ENCODE results near the gene CNIH1.
A peak's percentile ranks its signal among the peaks of the same experiment; 100 is the strongest.

CNIH1 gene

GRCh38 chr14:54487771-54488170 is 46.6 kb upstream of the CNIH1 start:
- Histone ChIP-seq H3K9me2 (ENCODE audit: low read depth, low read length) (no peaks in the 10 kb centered on the region), H3K27me3 (ENCODE audit: insufficient read depth, low read length) (no peaks in the 10 kb centered on the region), H3K27ac (ENCODE audit: low read depth, low read length, poor library complexity, severe bottlenecking) (peak overlapping the region; percentile 19), H3K4me1 (ENCODE audit: insufficient read depth, low read length, severe bottlenecking) (peaks cover 38% of the 10 kb centered on the region), H3F3A (ENCODE audit: insufficient read depth, low read length) (no peaks in the 10 kb centered on the region), H3K4me3 (ENCODE audit: low read depth, low read length, poor library complexity, severe bottlenecking) (peak overlapping the region; percentile 95), H3K36me3 (ENCODE audit: insufficient read depth, low read length) (peaks cover 6% of the 10 kb centered on the region), H3K79me2 (ENCODE audit: insufficient read depth, low read length) (peaks cover 44% of the 10 kb centered on the region), H4K20me1 (ENCODE audit: insufficient read depth, low read length) (no peaks in the 10 kb centered on the region), H3K9ac (ENCODE audit: low read length) (peak overlapping the region; percentile 96), H3K4me2 (ENCODE audit: low read length) (peak overlapping the region; percentile 86), H2AFZ (ENCODE audit: low read length) (no peak overlapping the region), H3K9me3 (ENCODE audit: low read length) (no peaks in the 10 kb centered on the region)
- TF ChIP-seq CTCF (IDR thresholded peaks at IDR 0.05; ENCODE audit: low read length), result no peak
- TF ChIP-seq EZH2 (IDR thresholded peaks at IDR 0.05; ENCODE audit: borderline replicate concordance, low read length), result no peak

DNA sequence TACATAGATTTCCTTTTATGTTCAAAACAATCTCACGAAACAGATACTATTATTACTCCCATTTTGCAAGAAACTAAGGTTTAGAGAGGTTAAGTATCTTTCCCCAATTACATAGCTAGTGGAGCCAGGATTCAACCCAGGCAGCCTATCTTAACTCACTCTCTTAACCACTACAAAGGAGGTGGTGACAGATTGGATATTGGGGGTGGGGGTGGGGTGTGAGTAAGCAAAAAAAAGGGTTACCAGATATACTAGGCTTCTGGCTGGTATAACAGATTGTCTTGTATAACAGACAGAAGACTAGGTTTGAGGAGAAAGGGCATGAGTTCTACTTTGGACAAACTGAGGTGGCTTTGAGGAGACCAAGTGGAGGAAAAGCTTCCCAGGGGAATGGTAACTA is 45.5 kb upstream of the CNIH1 start:
- H3F3A ChIP-seq (ENCODE audit: insufficient read depth, low read length), result peaks cover 5% of the 10 kb centered on the region; the same call in 1 of the 2 replicates
- H3K4me3 ChIP-seq (ENCODE audit: low read depth, low read length, poor library complexity, severe bottlenecking), result no peak overlapping the region
- H3K9ac ChIP-seq (ENCODE audit: low read length), result no peak overlapping the region
- H3K27me3 ChIP-seq (ENCODE audit: insufficient read depth, low read length), result no peaks in the 10 kb centered on the region
- no peaks in the 10 kb centered on the region for H3K9me3 ChIP-seq (ENCODE audit: low read length)
- no peaks in the 10 kb centered on the region for H4K20me1 ChIP-seq (ENCODE audit: insufficient read depth, low read length)
- peak overlapping the region; percentile 20; the same call in 1 of the 2 replicates for H3K4me2 ChIP-seq (ENCODE audit: low read length)
- peak overlapping the region; percentile 7 for H3K27ac ChIP-seq (ENCODE audit: low read depth, low read length, poor library complexity, severe bottlenecking)
- peaks cover 44% of the 10 kb centered on the region for H3K79me2 ChIP-seq (ENCODE audit: insufficient read depth, low read length)
- TF ChIP-seq EZH2 (IDR thresholded peaks at IDR 0.05; ENCODE audit: borderline replicate concordance, low read length) (no peak), CTCF (IDR thresholded peaks at IDR 0.05; ENCODE audit: low read length) (no peak)
- no peak overlapping the region for H2AFZ ChIP-seq (ENCODE audit: low read length)
- peaks cover 16% of the 10 kb centered on the region for H3K36me3 ChIP-seq (ENCODE audit: insufficient read depth, low read length)
- no peaks in the 10 kb centered on the region for H3K9me2 ChIP-seq (ENCODE audit: low read depth, low read length)
- peaks cover 38% of the 10 kb centered on the region for H3K4me1 ChIP-seq (ENCODE audit: insufficient read depth, low read length, severe bottlenecking)

GRCh38 chr14:54483846-54484245 is 42.7 kb upstream of the CNIH1 start:
- peak overlapping the region; percentile 45 for H3K9ac ChIP-seq (ENCODE audit: low read length)
- H3K4me2 ChIP-seq (ENCODE audit: low read length), result peak overlapping the region; percentile 50
- peak overlapping the region; percentile 30 for H3K4me3 ChIP-seq (ENCODE audit: low read depth, low read length, poor library complexity, severe bottlenecking)
- H2AFZ ChIP-seq (ENCODE audit: low read length), result no peak overlapping the region
- H3K36me3 ChIP-seq (ENCODE audit: insufficient read depth, low read length), result peaks cover 20% of the 10 kb centered on the region
- H3K4me1 ChIP-seq (ENCODE audit: insufficient read depth, low read length, severe bottlenecking), result peaks cover 31% of the 10 kb centered on the region
- no peak for TF ChIP-seq CTCF (IDR thresholded peaks at IDR 0.05; ENCODE audit: low read length)
- TF ChIP-seq EZH2 (IDR thresholded peaks at IDR 0.05; ENCODE audit: borderline replicate concordance, low read length), result no peak
- peaks cover 44% of the 10 kb centered on the region for H3K79me2 ChIP-seq (ENCODE audit: insufficient read depth, low read length)
- H3K9me3 ChIP-seq (ENCODE audit: low read length), result no peaks in the 10 kb centered on the region
- no peaks in the 10 kb centered on the region for H3K27me3 ChIP-seq (ENCODE audit: insufficient read depth, low read length)
- H4K20me1 ChIP-seq (ENCODE audit: insufficient read depth, low read length), result no peaks in the 10 kb centered on the region
- peak overlapping the region; percentile 65 for H3K27ac ChIP-seq (ENCODE audit: low read depth, low read length, poor library complexity, severe bottlenecking)
- H3F3A ChIP-seq (ENCODE audit: insufficient read depth, low read length), result peaks cover 5% of the 10 kb centered on the region; the same call in 1 of the 2 replicates
- no peaks in the 10 kb centered on the region for H3K9me2 ChIP-seq (ENCODE audit: low read depth, low read length)

All from OCI-LY1 (cell line).